ENCODE measurements around the gene PRAME.

Gene PRAME

DNA sequence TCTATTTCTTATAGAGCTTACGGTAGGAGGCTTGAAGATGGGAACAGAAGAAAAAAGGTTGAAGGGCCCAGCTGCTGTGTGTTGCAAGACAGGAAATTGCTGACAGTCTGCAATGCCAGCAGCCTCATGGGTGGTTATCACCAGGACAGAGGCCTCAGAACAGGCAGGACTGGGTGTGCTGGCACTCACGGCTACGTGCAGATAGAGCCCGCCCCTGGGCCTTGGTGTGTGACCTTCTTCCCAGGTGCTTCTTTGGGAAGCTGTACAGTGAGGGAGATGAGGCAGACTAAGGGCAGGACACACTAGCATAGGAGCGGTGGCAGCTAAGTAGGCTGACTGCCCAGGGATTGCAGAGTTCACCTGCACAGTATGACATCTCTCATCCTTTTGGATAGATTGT, 12.6 kb downstream of the PRAME start:
- no peak overlapping the region for H3K4me2 ChIP-seq (ENCODE audit: low read depth, low read length, poor library complexity, severe bottlenecking)
- H4K20me1 ChIP-seq (ENCODE audit: low read depth, low read length) = no peaks in the 10 kb centered on the region
- no peak overlapping the region for H3K27ac ChIP-seq (ENCODE audit: low read depth, low read length)
- no peaks in the 10 kb centered on the region for H3K9me3 ChIP-seq (ENCODE audit: insufficient read depth, low read length)
- no peak overlapping the region for H2AFZ ChIP-seq (ENCODE audit: low read depth, low read length, severe bottlenecking)
- H3K36me3 ChIP-seq (ENCODE audit: low read length) = no peaks in the 10 kb centered on the region
- H3K79me2 ChIP-seq (ENCODE audit: insufficient read depth, low read length) = no peaks in the 10 kb centered on the region
- no peaks in the 10 kb centered on the region for H3K27me3 ChIP-seq (ENCODE audit: low read length)
- H3K4me3 ChIP-seq (ENCODE audit: insufficient read depth, low read length, poor library complexity, severe bottlenecking) = no peak overlapping the region
- TF ChIP-seq EZH2phosphoT487 (conservative IDR thresholded peaks at IDR 0.05; ENCODE audit: low read length) = no peak
- TF ChIP-seq, protein P1, sequence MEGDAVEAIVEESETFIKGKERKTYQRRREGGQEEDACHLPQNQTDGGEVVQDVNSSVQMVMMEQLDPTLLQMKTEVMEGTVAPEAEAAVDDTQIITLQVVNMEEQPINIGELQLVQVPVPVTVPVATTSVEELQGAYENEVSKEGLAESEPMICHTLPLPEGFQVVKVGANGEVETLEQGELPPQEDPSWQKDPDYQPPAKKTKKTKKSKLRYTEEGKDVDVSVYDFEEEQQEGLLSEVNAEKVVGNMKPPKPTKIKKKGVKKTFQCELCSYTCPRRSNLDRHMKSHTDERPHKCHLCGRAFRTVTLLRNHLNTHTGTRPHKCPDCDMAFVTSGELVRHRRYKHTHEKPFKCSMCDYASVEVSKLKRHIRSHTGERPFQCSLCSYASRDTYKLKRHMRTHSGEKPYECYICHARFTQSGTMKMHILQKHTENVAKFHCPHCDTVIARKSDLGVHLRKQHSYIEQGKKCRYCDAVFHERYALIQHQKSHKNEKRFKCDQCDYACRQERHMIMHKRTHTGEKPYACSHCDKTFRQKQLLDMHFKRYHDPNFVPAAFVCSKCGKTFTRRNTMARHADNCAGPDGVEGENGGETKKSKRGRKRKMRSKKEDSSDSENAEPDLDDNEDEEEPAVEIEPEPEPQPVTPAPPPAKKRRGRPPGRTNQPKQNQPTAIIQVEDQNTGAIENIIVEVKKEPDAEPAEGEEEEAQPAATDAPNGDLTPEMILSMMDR (IDR thresholded peaks at IDR 0.05; ENCODE audit: insufficient read depth, low read length, poor library complexity, severe bottlenecking) = no peak
- H3F3A ChIP-seq (ENCODE audit: insufficient read depth) = no peaks in the 10 kb centered on the region
- no peaks in the 10 kb centered on the region for H3K9me2 ChIP-seq (replicated peaks; ENCODE audit: insufficient read depth, low read length)
- H3K9ac ChIP-seq (ENCODE audit: low read length) = no peak overlapping the region

DNA sequence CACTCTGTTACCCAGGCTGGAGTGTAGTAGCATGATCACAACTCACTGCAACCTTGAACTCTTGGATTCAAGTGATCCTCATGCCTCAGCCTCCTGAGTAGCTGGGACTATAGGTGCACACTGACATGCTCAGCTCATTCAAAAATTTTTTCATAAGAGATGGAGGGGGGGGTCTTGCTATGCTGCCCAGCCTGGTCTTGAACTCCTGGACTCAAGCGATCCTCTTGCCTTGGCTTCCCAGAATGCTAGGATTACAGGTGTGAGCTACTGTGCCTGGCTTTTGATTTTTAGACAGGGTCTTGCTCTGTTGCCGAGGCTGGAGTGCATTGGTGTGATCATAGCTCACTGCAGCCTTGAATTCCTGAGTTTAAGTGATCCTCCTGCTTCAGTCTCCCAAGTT, 14.0 kb downstream of the PRAME start:
- no peaks in the 10 kb centered on the region for H3F3A ChIP-seq (ENCODE audit: insufficient read depth)
- H3K79me2 ChIP-seq (ENCODE audit: insufficient read depth, low read length) = no peaks in the 10 kb centered on the region
- H3K9me2 ChIP-seq (replicated peaks; ENCODE audit: insufficient read depth, low read length) = no peaks in the 10 kb centered on the region
- no peak overlapping the region for H2AFZ ChIP-seq (ENCODE audit: low read depth, low read length, severe bottlenecking)
- H3K27me3 ChIP-seq (ENCODE audit: low read length) = no peaks in the 10 kb centered on the region
- no peak overlapping the region for H3K27ac ChIP-seq (ENCODE audit: low read depth, low read length)
- TF ChIP-seq, protein P1 (IDR thresholded peaks at IDR 0.05; ENCODE audit: insufficient read depth, low read length, poor library complexity, severe bottlenecking) = no peak
- H3K36me3 ChIP-seq (ENCODE audit: low read length) = no peaks in the 10 kb centered on the region
- no peaks in the 10 kb centered on the region for H3K9me3 ChIP-seq (ENCODE audit: insufficient read depth, low read length)
- no peak overlapping the region for H3K4me3 ChIP-seq (ENCODE audit: insufficient read depth, low read length, poor library complexity, severe bottlenecking)
- no peaks in the 10 kb centered on the region for H4K20me1 ChIP-seq (ENCODE audit: low read depth, low read length)
- no peak overlapping the region for H3K9ac ChIP-seq (ENCODE audit: low read length)
- no peak overlapping the region for H3K4me2 ChIP-seq (ENCODE audit: low read depth, low read length, poor library complexity, severe bottlenecking)

DNA sequence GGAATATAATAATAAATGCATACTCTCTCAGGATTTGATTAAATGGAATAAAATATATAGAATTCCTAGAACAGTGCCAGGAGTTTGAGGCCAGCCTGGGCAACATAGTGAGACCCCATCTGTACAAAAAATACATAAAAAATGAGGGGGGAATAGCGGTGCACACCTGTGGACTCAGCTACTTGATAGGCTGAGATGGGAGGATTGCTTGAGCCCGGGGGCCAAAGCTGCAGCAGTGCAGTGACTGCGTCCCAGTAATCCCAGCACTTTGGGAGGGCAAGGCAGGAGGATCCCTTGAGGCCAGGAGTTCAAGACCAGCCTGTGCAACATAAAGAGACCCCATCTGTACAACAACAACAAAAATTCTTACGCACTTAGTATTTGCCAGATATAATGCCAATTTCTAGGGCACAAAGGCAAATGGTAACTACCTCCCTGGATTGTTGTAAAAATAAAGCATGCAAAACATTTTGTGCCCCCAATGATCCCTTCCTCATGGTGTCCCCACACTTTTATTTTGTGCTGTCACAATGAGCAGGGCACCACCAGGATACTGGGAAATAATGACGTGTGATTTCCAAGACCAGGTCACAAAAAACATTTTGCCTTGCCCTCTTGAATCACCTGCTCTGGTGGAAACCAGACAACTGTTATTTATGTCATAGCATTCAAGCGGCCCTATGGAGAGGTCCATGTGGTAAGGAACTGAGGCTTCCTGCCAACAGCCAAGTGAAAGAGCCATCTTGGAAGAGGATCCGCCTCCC, 20.7 kb downstream of the PRAME start:
- Histone ChIP-seq H3K36me3 (ENCODE audit: low read length) (no peaks in the 10 kb centered on the region), H3K27ac (ENCODE audit: low read depth, low read length) (no peak overlapping the region), H2AFZ (ENCODE audit: low read depth, low read length, severe bottlenecking) (no peak overlapping the region), H3K4me2 (ENCODE audit: low read depth, low read length, poor library complexity, severe bottlenecking) (no peak overlapping the region), H3K27me3 (ENCODE audit: low read length) (no peaks in the 10 kb centered on the region), H3K9ac (ENCODE audit: low read length) (no peak overlapping the region), H4K20me1 (ENCODE audit: low read depth, low read length) (no peaks in the 10 kb centered on the region), H3K4me3 (ENCODE audit: insufficient read depth, low read length, poor library complexity, severe bottlenecking) (no peak overlapping the region), H3K79me2 (ENCODE audit: insufficient read depth, low read length) (no peaks in the 10 kb centered on the region), H3K9me2 (replicated peaks; ENCODE audit: insufficient read depth, low read length) (no peaks in the 10 kb centered on the region), H3F3A (ENCODE audit: insufficient read depth) (no peaks in the 10 kb centered on the region), H3K9me3 (ENCODE audit: insufficient read depth, low read length) (no peaks in the 10 kb centered on the region)
- TF ChIP-seq EZH2phosphoT487 (conservative IDR thresholded peaks at IDR 0.05; ENCODE audit: low read length) = no peak
- TF ChIP-seq, protein P1 (IDR thresholded peaks at IDR 0.05; ENCODE audit: insufficient read depth, low read length, poor library complexity, severe bottlenecking) = no peak
